Measurements from ENCODE around the gene RELT.

GRCh38 chr11:73446766-73447165 lies 70.6 kb downstream of the RELT start:
- no peak for TF ChIP-seq CTCF (conservative IDR thresholded peaks at IDR 0.05)
- TF ChIP-seq EZH2 (IDR thresholded peaks at IDR 0.05; ENCODE audit: low read depth): no peak
